CD4-positive, CD25-positive, alpha-beta regulatory T cell (primary cell): ENCODE data around the gene STK40. TPM values are rescaled to one million over a fixed set of nuclear protein-coding genes. Genes with fewer than 3 reads are reported as not detected.

Experiments used
- ATAC-seq, 2 donors: fragments of 150-1000 bp; cut with Tn5 transposase; one replicate each; pipeline ENCODE4 v1.10.0; 2021; ENCODE audit warnings: low read depth in 2 of 2, moderate number of reproducible peaks in 2 of 2, moderate library complexity in 1 of 2
- DNase-seq, 3 donors: peaks; one replicate each; pipeline versions ENCODE4 v3.0.0 to v3.0.0-alpha.2; 2012 to 2022; ENCODE audit warnings: mixed read lengths in 1 of 3
- H3K27ac ChIP-seq: one replicate; pipeline ENCODE4 v1.7.0; 2013; ENCODE audit warnings: mild to moderate bottlenecking, low read length; ENCODE audit not compliant: insufficient read depth, poor library complexity, severe bottlenecking
- H3K27me3 ChIP-seq: one replicate; pipeline ENCODE4 v1.7.0; 2013; ENCODE audit warnings: low read length; ENCODE audit not compliant: control insufficient read depth, insufficient read depth
- H3K36me3 ChIP-seq: one replicate; pipeline ENCODE4 v1.7.0; 2013; ENCODE audit warnings: mild to moderate bottlenecking, low read length, moderate library complexity; ENCODE audit not compliant: control insufficient read depth, insufficient read depth
- H3K4me1 ChIP-seq: 2 replicates; pipeline ENCODE4 v1.7.0; 2013; ENCODE audit warnings: mild to moderate bottlenecking, low read length; ENCODE audit not compliant: insufficient read depth, control insufficient read depth, poor library complexity, severe bottlenecking
- H3K4me3 ChIP-seq: one replicate; pipeline ENCODE4 v1.7.0; 2013; ENCODE audit warnings: low read depth, mild to moderate bottlenecking, low read length, moderate library complexity
- H3K9me3 ChIP-seq, 2 experiments: 1 replicate in 1 of 2; 2 replicates in 1 of 2; pipeline ENCODE4 v1.7.0; 2013; ENCODE audit warnings: low read length in 2 of 2, mild to moderate bottlenecking in 1 of 2, moderate library complexity in 1 of 2; ENCODE audit not compliant: control insufficient read depth in 2 of 2
- H3K27ac Mint-ChIP-seq, 3 donors: one replicate each; pipeline ENCODE4 v1.8.0; 2020 to 2022; ENCODE audit warnings: mild to moderate bottlenecking in 3 of 3, mixed read lengths in 3 of 3, moderate library complexity in 2 of 3
- H3K27me3 Mint-ChIP-seq: one replicate; pipeline ENCODE4 v1.8.0; 2022; ENCODE audit warnings: mild to moderate bottlenecking, mixed read lengths
- H3K36me3 Mint-ChIP-seq: one replicate; pipeline ENCODE4 v1.8.0; 2020; ENCODE audit warnings: mixed read lengths
- H3K4me1 Mint-ChIP-seq, 4 donors: one replicate each; pipeline ENCODE4 v1.8.0; 2020 to 2022; ENCODE audit warnings: mixed read lengths in 4 of 4, mild to moderate bottlenecking in 1 of 4
- H3K4me3 Mint-ChIP-seq, 4 donors: one replicate each; pipeline ENCODE4 v1.8.0; 2020 to 2022; ENCODE audit warnings: mild to moderate bottlenecking in 4 of 4, mixed read lengths in 4 of 4, moderate library complexity in 3 of 4
- H3K9me3 Mint-ChIP-seq, 7 donors: one replicate each; pipeline ENCODE4 v1.8.0; 2020 to 2022; ENCODE audit warnings: mixed read lengths in 7 of 7, mild to moderate bottlenecking in 3 of 7, moderate library complexity in 2 of 7
- polyA plus RNA-seq, 4 donors: library from polyadenylated mRNA; unstranded; fragments of 300-500 nt; fragmentation: Illumina TruSeq; gene quantifications; one replicate each; pipeline ENCODE4 v1.2.3, GENCODE V29; 2021
- total RNA-seq: library from RNA; stranded (reverse); gene quantifications from one replicate; pipeline ENCODE4 v1.2.3, GENCODE V29; 2022

STK40 gene
- total and polyA plus RNA-seq, 5 donors from 2014 or later = 27.1 to 36.4 (median 30.1) TPM

- ATAC-seq = no peak
- DNase-seq = no peak
- Mint-ChIP-seq H3K4me3 (peak overlapping the region in 2 of 4 donors; percentile 91 to 99), H3K27me3 (no peaks in the 10 kb centered on the region), H3K4me1 (peaks cover 0 to 48% (median 35%) of the 10 kb centered on the region in 4 donors), H3K9me3 (no peaks in the 10 kb centered on the region), H3K27ac (peak overlapping the region; percentile 98 to 99 (median 99)), H3K36me3 (peaks cover 14% of the 10 kb centered on the region)
- H3K36me3 ChIP-seq = peaks cover 27% of the 10 kb centered on the region
- H3K27ac ChIP-seq = peak overlapping the region; percentile 95
- H3K4me3 ChIP-seq = no peak overlapping the region
- no peaks in the 10 kb centered on the region for H3K9me3 ChIP-seq
- peaks cover 34% of the 10 kb centered on the region for H3K4me1 ChIP-seq
- H3K27me3 ChIP-seq = no peaks in the 10 kb centered on the region
Observed at GRCh38 chr1:36387141-36387949, 1.6 kb upstream of the STK40 start.

GRCh38 chr1:36386265-36387140 is 779 bp upstream of the STK40 start:
- Mint-ChIP-seq H3K4me3 (peak overlapping the region; percentile 91 to 99 (median 93)), H3K36me3 (peaks cover 9% of the 10 kb centered on the region), H3K27me3 (no peaks in the 10 kb centered on the region), H3K27ac (peak overlapping the region; percentile 98 to 99 (median 99)), H3K9me3 (no peaks in the 10 kb centered on the region), H3K4me1 (peaks cover 0 to 54% (median 39%) of the 10 kb centered on the region in 4 donors)
- peaks cover 35% of the 10 kb centered on the region for H3K4me1 ChIP-seq
- peak overlapping the region; percentile 95 for H3K27ac ChIP-seq
- DNase-seq (peak; percentile 62 to 97 (median 78)), ATAC-seq (peak; percentile 69 to 71)
- peak overlapping the region; percentile 90 for H3K4me3 ChIP-seq
- no peaks in the 10 kb centered on the region for H3K27me3 ChIP-seq
- no peaks in the 10 kb centered on the region for H3K9me3 ChIP-seq
- H3K36me3 ChIP-seq = peaks cover 21% of the 10 kb centered on the region

- ATAC-seq (no peak), DNase-seq (peak; percentile 28 to 75 (median 43))
- H3K4me1 ChIP-seq = peaks cover 39% of the 10 kb centered on the region
- H3K27ac ChIP-seq = peak overlapping the region; percentile 95
- Mint-ChIP-seq H3K4me1 (peaks cover 14 to 69% (median 51%) of the 10 kb centered on the region in 4 donors), H3K36me3 (peaks cover 4% of the 10 kb centered on the region), H3K27ac (peak overlapping the region; percentile 92 to 99 (median 93)), H3K4me3 (peak overlapping the region; percentile 91 to 99 (median 95)), H3K9me3 (no peaks in the 10 kb centered on the region), H3K27me3 (no peaks in the 10 kb centered on the region)
- no peaks in the 10 kb centered on the region for H3K27me3 ChIP-seq
- H3K36me3 ChIP-seq = peaks cover 8% of the 10 kb centered on the region
- peak overlapping the region; percentile 84 for H3K4me3 ChIP-seq
- H3K9me3 ChIP-seq = no peaks in the 10 kb centered on the region
Observed at GRCh38 chr1:36384542-36385409, 948 bp downstream of the STK40 start.

- no peaks in the 10 kb centered on the region for H3K9me3 ChIP-seq
- Mint-ChIP-seq H3K27me3 (no peaks in the 10 kb centered on the region), H3K4me3 (peak overlapping the region in 3 of 4 donors; percentile 24 to 91 (median 69)), H3K36me3 (peaks cover 8% of the 10 kb centered on the region), H3K9me3 (no peaks in the 10 kb centered on the region), H3K4me1 (peaks cover 21 to 76% (median 58%) of the 10 kb centered on the region in 4 donors), H3K27ac (peak overlapping the region; percentile 78 to 93 (median 87))
- peaks cover 5% of the 10 kb centered on the region for H3K36me3 ChIP-seq
- DNase-seq = no peak
- H3K27me3 ChIP-seq = no peaks in the 10 kb centered on the region
- no peak for ATAC-seq
- peaks cover 47% of the 10 kb centered on the region for H3K4me1 ChIP-seq
- H3K4me3 ChIP-seq = peak overlapping the region; percentile 9
- no peak overlapping the region for H3K27ac ChIP-seq
Observed at GRCh38 chr1:36383240-36383639, 2.5 kb downstream of the STK40 start.

GRCh38 chr1:36382669-36383068 is 3.1 kb downstream of the STK40 start:
- Histone ChIP-seq H3K27ac (no peak overlapping the region), H3K36me3 (peaks cover 5% of the 10 kb centered on the region), H3K4me3 (no peak overlapping the region), H3K4me1 (peaks cover 53% of the 10 kb centered on the region), H3K9me3 (no peaks in the 10 kb centered on the region), H3K27me3 (no peaks in the 10 kb centered on the region)
- H3K9me3 Mint-ChIP-seq = no peaks in the 10 kb centered on the region
- peaks cover 23 to 82% (median 61%) of the 10 kb centered on the region in 4 donors for H3K4me1 Mint-ChIP-seq
- no peaks in the 10 kb centered on the region for H3K27me3 Mint-ChIP-seq
- DNase-seq (no peak), ATAC-seq (no peak)
- peak overlapping the region in 3 of 4 donors; percentile 18 to 91 (median 24) for H3K4me3 Mint-ChIP-seq
- H3K27ac Mint-ChIP-seq = peak overlapping the region in 2 of 3 donors; percentile 20 to 87
- peaks cover 8% of the 10 kb centered on the region for H3K36me3 Mint-ChIP-seq

- Histone ChIP-seq H3K36me3 (peaks cover 5% of the 10 kb centered on the region), H3K9me3 (no peaks in the 10 kb centered on the region), H3K27me3 (no peaks in the 10 kb centered on the region), H3K4me3 (no peak overlapping the region), H3K27ac (no peak overlapping the region), H3K4me1 (peaks cover 56% of the 10 kb centered on the region)
- H3K4me3 Mint-ChIP-seq = peak overlapping the region in 2 of 4 donors; percentile 5 to 67
- H3K27me3 Mint-ChIP-seq = no peaks in the 10 kb centered on the region
- ATAC-seq = no peak
- no peaks in the 10 kb centered on the region for H3K9me3 Mint-ChIP-seq
- H3K27ac Mint-ChIP-seq = peak overlapping the region; percentile 20 to 93 (median 87)
- H3K4me1 Mint-ChIP-seq = peaks cover 26 to 85% (median 64%) of the 10 kb centered on the region in 4 donors
- peaks cover 8% of the 10 kb centered on the region for H3K36me3 Mint-ChIP-seq
- no peak for DNase-seq
Observed at GRCh38 chr1:36382231-36382630, 3.5 kb downstream of the STK40 start.

- Histone ChIP-seq H3K4me3 (no peak overlapping the region), H3K27me3 (no peaks in the 10 kb centered on the region), H3K36me3 (peaks cover 5% of the 10 kb centered on the region), H3K27ac (no peak overlapping the region), H3K9me3 (no peaks in the 10 kb centered on the region), H3K4me1 (peaks cover 55% of the 10 kb centered on the region)
- H3K27me3 Mint-ChIP-seq = no peaks in the 10 kb centered on the region
- H3K4me1 Mint-ChIP-seq = peaks cover 26 to 87% (median 63%) of the 10 kb centered on the region in 4 donors
- ATAC-seq = no peak
- H3K36me3 Mint-ChIP-seq = peaks cover 8% of the 10 kb centered on the region
- peak overlapping the region; percentile 82 to 93 (median 87) for H3K27ac Mint-ChIP-seq
- DNase-seq = no peak
- H3K9me3 Mint-ChIP-seq = no peaks in the 10 kb centered on the region
- peak overlapping the region in 1 of 4 donors; percentile 75 for H3K4me3 Mint-ChIP-seq
Observed at GRCh38 chr1:36381405-36381804, 4.3 kb downstream of the STK40 start.
